Liver (tissue), 3 donors: Measurements from ENCODE around the gene PELI1.

Source experiments
- EGR1 ChIP-seq, 2 donors: IDR thresholded peaks; 2 replicates each; pipeline ENCODE4 v1.6.1; 2016 to 2018; ENCODE audit warnings: antibody characterized with exemption in 2 of 2, low read depth in 2 of 2
- HNF4A ChIP-seq, 2 donors: conservative IDR thresholded peaks; 2 replicates each; pipeline ENCODE4 v1.6.1; 2016; ENCODE audit warnings: antibody characterized with exemption in 2 of 2, mild to moderate bottlenecking in 2 of 2
- RAD21 ChIP-seq, 2 donors: IDR thresholded peaks; 2 replicates each; pipeline ENCODE4 v1.6.1; 2016; ENCODE audit warnings: antibody characterized with exemption in 2 of 2, mild to moderate bottlenecking in 2 of 2
- TAF1 ChIP-seq: conservative IDR thresholded peaks from 2 replicates; pipeline ENCODE4 v1.6.1; 2016; ENCODE audit warnings: antibody characterized with exemption, mild to moderate bottlenecking
- TF ChIP-seq, protein P1 (sequence below): fragments of 150-350 bp; IDR thresholded peaks from 2 replicates; pipeline ENCODE4 v1.5.1; 2017; ENCODE audit warnings: improper control_type of control experiment, low read depth, low read length; ENCODE audit not compliant: missing input control
- TF ChIP-seq, protein P2 (sequence below): IDR thresholded peaks from 2 replicates; pipeline ENCODE4 v1.6.1; 2016; ENCODE audit warnings: antibody characterized with exemption
- donor health status: healthy.
- donor health status: healthy.

DNA sequence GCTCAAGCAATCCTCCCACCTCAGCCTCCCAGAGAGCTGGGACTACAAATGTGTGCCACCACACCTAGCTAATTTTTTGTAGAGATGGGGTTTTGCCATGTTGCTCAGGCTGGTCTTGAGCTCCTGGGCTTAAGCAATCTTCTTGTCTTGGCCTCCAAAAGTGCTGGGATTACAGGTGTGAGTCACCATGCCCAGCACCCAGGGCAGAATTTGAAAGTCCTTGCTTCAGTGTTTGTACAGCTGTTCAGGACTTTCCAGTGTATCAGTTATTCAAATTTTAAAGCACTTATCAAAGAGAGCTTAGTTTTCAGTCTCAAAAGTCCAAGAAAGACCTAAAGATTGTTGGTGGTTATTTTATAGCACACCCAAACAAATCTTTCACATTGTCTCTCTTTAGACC lies 81.4 kb downstream of the PELI1 start:
- TF ChIP-seq, protein P1, sequence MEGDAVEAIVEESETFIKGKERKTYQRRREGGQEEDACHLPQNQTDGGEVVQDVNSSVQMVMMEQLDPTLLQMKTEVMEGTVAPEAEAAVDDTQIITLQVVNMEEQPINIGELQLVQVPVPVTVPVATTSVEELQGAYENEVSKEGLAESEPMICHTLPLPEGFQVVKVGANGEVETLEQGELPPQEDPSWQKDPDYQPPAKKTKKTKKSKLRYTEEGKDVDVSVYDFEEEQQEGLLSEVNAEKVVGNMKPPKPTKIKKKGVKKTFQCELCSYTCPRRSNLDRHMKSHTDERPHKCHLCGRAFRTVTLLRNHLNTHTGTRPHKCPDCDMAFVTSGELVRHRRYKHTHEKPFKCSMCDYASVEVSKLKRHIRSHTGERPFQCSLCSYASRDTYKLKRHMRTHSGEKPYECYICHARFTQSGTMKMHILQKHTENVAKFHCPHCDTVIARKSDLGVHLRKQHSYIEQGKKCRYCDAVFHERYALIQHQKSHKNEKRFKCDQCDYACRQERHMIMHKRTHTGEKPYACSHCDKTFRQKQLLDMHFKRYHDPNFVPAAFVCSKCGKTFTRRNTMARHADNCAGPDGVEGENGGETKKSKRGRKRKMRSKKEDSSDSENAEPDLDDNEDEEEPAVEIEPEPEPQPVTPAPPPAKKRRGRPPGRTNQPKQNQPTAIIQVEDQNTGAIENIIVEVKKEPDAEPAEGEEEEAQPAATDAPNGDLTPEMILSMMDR: no peak
- TF ChIP-seq EGR1 (IDR thresholded peaks at IDR 0.05; ENCODE audit: low read depth in 2 of 2): no peak
- no peak for TF ChIP-seq HNF4A (conservative IDR thresholded peaks at IDR 0.05)
- no peak for TF ChIP-seq TAF1
- TF ChIP-seq, protein P2, sequence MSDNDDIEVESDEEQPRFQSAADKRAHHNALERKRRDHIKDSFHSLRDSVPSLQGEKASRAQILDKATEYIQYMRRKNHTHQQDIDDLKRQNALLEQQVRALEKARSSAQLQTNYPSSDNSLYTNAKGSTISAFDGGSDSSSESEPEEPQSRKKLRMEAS: no peak
- TF ChIP-seq RAD21 (IDR thresholded peaks at IDR 0.05): no peak
